ENCODE results near the gene SFSWAP.
"Not testable (repeated sequence)": the region's sequence is repeated elsewhere in the genome, so short reads cannot be mapped to it uniquely, and the experiment has no call there.

Gene SFSWAP

DNA sequence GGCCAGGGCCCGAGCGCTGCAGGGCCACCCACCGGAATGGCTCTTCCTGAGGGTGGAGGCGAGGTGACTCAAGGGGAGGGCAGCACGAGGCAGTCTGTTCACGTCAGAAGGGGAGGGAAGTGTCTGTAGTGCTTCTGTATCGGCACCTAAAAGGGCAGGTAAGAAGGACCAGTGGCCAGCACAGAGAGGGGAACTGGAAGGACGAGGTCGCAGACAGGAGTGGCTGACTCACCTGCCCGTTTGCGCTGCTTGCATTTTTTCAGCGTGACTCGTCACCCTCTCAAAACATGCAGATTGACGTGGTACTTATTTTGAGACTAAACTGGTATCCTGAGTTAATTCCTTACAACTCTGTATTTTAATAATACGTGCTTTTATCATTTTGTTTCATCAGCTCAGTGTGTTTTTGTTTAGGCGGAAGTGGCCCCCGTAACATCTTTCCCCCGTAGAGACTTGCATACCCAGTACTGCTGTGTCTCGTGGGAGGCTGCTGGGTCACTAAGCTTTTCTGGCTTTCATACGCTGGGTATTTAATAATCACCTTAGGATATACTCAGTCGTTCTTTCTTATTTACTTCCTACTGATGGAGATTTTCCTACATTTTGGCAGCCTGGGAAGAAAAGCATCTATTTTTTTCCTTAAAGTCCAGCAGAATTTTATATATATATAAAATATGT lies 26.4 kb downstream of the SFSWAP start:
- DNase-seq = no peak

DNA sequence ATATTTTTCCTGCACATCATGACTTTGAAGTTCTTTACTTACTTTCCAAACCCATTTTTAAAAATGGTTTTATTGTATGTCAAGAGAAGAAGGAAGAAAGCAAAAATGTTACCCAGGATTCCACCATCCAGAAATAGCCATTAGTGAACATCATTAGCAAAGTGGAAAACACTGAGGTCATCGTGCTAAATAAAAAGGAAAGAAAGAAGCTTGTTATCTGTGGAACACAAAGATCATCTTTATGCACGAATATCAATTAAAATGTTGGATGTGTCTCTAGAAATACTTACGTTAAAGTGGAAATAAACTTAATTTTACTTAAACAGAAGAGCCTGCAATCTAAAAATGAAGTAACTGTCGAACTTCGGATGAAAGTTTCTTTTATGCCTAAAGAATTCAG lies 27.3 kb downstream of the SFSWAP start:
- no peak for DNase-seq

DNA sequence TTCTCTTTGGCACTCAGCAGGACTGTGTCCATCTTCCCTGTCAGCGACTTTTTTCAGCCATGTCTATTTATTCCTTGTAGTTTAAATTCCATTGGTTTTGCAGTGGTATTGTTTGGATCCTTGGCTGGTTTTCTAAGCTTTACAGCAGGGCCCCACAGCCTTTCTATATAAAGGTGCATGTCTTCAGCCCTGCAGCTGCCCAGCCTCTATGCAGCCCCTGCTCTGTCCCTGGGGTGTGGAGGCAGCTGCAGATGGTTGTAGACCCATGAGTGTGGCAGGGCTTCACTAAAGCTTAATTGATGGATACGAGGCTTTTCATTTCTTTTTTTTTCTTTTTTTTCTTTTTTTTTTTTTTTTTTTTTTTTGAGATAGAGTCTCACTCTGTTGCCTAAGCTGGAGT lies 29.7 kb downstream of the SFSWAP start:
- DNase-seq = no peak

DNA sequence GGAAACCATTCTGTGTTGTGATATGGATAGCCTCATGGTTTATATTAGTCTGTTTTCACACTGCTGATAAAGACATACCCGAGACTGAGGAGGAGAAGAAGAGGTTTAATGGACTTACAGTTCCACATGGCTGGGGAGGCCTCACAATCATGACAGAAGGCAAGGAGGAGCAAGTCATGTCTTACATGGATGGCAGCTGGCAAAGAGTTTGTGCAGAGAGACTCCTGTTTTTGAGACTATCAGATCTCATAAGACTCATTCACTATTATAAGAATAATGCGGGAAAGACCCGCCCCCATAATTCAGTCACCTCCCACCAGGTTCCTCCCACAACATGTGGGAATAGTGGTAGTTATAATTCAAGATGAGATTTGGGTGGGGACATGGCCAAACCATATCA lies 31.9 kb downstream of the SFSWAP start:
- not testable (repeated sequence) for DNase-seq

DNA sequence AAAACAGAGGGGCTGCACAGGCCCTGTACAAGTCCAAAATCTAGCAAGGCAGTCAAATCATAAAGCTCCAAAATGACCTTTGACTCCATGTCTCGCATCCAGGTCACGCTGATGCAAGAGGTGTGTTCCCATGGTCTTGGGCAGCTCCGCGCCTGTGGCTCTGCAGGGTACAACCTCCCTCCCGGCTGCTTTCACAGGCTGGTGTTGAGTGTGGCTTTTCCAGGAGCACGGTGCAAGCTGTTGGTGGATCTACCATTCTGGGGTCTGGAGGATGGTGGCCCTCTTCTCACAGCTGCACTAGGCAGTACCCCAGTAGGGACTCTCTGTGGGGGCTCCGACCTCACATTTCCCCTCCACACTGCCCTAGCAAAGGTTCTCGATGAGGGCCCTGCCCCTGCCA lies 32.5 kb downstream of the SFSWAP start:
- DNase-seq = not testable (repeated sequence)

DNA sequence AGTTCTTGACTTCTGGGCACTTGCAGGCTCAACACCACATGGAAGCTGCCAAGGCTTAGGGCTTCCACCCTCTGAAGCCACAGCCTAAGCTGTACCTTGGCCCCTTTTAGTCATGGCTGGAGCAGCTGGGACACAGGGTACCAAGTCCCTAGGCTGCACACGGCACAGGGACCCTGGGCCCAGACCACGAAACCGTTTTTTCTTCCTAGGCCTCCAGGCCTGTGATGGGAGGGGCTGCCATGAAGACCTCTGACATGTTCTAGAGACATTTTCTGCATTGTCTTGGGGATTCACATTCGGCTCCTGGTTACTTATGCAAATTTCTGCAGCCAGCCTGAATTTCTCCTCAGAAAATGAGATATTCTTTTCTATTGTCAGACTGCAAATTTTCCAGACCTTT lies 33.0 kb downstream of the SFSWAP start:
- not testable (repeated sequence) for DNase-seq

DNA sequence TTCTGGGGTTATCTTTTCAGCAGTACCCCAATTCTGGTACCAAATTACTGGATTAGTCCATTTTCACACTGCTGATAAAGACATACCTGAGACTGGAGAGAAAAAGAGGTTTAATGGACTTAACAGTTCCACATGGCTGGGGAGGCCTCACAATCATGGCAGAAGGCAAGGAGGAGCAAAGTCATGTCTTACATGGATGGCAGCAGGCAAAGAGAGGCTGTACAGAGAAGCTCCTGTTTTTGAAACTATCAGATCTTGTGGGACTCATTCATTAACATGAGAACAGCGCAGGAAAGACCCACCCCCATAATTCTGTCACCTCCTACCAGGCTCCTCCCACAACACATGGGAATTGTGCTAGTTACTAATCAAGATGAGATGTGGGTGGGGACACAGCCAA lies 33.8 kb downstream of the SFSWAP start:
- DNase-seq = not testable (repeated sequence)

DNA sequence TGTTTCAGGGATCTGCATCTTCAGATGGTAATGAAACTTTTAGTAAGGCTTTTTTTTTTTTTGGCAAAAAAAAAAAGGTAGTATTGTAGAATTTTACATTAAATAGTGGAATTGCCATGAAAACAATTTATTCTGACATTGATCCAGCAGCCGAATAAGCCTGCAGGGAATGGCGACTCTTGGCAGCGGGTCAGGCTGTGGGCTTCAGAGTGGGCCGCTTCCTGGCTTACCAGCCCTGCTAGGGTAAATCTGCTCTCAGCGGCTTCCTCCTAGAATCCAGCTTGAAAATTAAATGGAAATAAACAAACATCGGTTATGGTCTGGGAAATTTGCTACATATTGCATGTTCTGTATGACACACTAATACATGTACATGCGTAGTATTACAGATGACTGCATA lies 34.8 kb downstream of the SFSWAP start:
- DNase-seq = no peak

DNA sequence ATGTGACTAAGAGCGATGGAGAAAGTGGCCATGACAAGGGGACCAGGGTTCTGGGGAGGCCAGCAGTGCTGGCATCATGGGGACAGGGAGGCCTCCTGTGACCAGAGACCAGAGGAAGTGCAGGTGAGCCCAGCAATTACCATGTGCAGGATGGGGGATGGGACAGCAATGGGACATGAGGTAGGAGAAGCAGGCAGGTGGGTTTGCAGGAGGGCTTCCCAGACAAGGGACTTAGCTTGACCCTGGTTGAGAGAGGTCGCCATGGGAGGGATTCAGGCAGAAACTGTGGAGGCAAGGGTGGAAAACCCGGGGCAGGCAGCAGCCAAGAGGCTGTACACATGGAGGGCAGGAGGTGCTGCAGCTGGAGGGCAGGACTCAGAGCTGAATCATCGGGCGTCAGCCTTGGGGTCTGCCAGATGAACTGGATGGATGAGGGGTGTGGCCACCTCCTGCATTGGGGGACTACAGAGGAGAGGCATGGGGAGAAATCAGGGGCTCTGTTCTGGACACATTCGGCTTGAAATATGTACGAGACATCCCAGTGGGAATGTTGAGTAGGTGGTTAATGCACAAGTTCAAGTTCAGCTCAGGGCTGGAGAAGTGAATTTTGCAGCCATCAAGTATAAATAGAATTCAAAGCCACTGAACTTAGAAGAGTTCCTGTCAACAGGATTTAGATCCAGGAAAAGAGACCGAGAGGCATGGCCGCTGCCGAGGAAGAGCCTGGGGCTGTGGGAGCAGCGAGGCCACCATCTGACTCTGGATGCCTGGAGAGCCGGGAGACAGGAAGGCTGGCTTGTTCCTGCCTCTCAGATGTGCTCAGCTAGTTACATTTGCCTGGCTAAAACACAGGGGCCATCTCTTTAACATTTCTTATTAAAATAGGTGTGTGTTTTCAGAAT lies 36.6 kb downstream of the SFSWAP start:
- DNase-seq = no peak

DNA sequence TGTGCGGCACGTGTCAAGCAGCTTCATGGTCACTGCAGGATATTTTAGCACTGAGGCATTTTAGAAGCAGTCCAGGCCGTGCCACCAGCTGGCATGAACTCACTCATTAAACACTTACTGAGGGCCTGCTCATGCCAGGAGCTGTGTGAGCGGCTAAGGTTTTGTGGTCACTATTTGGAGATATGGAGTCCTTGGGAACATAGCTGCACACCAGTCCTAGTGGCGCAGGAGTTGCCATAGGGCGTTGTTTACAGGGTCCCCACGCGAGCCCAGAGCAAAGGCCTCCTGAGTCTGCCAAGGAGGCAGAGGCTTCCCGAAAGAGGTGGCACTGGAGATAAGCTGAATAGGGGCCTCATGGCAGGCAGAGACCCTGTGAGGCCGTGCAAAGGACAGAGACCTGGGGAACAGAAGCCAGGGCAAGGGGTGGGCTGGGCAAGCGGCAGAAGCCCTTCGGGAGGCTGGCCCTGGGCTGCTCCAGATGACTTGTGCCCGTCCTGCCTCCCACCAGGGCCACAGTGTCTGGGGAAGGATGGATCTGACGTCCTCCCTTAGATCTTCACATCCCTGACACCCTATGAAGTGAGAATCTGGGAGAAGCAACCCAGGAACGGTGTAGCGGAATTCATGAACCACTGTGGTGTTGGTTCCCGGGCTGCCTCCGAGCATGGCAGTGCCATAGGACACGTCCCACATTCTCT lies 38.9 kb downstream of the SFSWAP start:
- DNase-seq = no peak

DNA sequence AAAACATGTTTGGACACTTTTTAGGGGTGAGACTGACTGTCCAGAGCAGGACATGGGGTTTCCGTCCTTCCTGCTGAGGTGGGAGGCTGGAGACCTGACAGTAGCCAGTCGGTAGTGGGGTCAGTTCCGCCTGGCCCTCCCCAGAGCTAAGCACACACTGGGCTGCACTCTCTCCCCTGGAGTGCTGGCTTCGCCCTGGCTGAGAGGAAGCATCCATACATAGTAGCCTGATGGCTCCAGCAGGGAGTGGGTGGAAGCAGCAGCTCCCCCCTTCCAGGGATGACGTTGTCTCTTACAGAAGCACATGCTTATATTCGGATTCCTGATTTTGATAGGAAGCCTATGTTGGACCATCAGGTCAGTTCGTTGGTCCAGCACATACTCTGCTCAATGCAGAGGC lies 40.4 kb downstream of the SFSWAP start:
- no peak for DNase-seq

DNA sequence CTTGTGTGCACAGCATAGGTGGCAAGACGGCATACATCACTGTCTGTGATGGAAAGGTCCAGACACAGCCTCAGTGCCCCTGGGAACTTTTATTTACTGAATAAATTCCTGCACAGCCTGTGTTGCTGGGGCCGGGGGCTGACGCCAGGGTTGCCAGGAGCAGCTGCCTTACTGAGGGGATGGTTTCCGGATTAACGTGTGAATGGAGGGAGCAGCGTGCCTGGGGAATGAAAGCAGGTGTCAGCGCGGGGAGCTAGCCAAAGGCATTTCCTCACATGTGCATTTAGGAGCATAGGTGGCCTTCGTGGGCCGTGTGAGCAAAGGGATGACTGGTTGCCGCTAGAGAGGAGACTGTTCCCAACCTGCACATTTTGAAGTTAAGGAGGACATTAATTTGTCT lies 41.6 kb downstream of the SFSWAP start:
- DNase-seq = no peak

DNA sequence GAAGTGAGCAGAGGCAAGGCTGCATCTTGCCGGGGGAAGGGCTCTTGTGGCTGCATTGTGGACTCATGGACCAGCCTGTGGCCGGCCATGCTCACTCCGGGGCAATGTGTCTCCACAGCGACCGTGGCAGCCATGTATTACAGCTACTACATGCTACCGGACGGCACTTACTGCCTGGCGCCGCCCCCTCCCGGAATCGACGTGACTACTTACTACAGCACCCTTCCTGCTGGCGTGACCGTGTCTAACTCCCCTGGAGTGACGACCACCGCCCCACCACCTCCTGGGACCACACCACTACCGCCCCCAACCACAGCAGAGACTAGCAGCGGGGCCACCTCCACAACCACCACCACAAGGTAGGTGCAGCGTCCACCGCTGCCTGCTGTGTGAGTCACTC lies 42.1 kb downstream of the SFSWAP start:
- DNase-seq = no peak

DNA sequence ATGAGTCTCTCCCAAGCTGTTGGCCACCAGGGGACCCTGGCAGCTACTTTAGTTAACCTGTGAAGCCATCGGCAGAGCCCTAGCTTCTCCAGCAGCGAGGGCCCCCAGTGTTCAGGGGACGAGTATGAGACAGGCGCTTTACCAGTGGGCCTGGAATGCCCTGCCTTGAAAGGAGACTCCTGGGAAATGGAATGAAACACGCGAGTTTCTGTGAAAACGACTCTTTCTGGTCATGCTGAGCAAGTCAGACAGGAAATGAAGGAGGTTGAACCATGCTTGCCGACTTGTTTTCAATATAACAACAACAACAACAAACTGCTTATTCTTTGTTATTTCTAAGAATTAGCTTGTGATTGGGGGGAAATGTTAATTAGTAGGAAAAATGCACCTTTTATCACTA lies 42.9 kb downstream of the SFSWAP start:
- DNase-seq = no peak

DNA sequence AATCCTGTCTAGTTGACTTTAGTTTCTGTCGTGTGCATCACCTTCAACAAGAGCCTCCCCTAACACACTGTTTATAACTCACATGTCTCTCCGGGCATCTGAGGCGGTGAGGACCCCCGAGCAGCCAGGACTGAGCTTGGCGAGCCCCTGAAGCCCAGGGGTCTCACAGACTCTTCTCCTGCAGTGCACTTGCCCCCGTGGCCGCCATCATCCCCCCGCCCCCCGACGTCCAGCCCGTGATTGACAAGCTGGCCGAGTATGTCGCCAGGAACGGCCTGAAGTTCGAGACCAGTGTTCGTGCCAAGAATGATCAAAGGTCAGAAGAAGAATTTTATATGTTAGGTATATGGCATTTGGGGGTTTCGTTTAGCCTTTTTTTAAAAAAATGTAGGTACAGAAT lies 43.3 kb downstream of the SFSWAP start:
- no peak for DNase-seq

DNA sequence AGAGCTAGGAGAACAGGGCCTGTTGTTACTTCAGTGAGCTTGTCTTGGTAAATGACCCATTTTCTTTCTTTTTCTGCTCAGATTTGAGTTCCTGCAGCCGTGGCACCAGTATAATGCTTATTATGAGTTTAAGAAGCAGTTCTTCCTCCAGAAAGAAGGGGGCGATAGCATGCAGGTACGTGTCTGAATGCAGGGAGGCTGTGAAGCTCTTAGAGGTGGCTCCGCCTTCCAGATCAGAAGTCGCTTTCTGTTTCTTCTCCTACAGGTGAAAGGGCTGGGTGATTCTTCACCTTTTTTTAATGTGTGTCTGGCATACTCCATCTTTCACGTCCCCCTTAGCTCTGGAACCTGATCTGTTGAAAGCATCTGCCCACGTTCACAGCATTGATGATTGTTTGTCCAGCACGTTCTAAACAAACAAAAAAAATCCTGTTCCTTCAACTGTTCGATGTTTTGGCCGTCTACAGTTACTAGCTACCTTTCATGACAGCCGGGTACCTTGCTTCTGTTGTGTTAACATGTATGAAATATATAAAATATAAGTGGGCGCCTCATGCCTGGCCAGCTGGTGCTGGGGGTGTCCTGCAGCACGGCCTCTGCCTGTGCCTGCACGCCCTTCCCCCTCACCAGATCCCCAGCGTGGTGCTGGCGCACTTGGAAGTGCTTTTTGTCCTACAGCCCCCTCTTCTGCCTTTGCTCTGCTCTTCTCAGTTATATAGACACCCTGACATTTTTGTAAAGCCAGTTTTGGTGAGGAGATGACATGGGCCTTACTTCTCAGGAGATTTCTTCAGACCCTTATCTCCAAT lies 44.6 kb downstream of the SFSWAP start:
- DNase-seq = no peak

DNA sequence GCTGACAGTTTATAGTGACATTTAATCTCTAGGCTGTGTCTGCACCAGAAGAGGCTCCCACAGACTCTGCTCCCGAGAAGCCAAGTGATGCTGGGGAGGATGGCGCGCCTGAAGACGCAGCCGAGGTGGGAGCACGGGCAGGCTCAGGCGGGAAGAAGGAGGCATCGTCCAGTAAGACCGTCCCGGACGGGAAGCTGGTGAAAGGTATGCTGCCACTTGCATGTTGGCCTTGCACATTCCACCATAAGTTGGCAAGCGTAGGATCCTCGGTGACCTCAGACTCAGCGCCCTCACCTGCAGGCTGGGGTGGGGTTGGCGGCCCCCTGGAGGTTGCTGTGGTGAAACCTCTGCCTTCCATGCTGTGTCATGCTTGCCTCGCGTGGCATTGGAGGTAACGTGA lies 45.6 kb downstream of the SFSWAP start:
- no peak for DNase-seq

DNA sequence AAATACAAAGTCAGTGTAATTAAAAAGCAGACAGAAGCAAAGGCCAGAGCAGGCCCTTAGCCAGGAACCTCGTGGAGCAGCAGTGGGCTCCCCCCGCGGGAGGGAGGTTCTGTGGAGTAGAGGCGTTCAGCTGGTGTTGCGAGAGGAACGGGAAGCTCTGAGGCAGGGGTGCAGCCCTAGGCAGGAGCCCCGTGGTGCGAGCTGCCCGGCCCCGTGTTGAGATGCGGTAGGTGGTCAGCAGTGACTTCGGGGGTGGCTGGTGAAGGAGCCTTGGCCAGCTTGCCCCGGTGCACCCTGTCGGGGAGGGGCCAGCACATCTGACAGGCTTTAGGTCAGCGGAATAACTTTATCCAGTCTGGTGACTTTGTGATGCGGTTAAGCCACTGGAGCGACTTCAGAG lies 46.2 kb downstream of the SFSWAP start:
- DNase-seq = no peak

DNA sequence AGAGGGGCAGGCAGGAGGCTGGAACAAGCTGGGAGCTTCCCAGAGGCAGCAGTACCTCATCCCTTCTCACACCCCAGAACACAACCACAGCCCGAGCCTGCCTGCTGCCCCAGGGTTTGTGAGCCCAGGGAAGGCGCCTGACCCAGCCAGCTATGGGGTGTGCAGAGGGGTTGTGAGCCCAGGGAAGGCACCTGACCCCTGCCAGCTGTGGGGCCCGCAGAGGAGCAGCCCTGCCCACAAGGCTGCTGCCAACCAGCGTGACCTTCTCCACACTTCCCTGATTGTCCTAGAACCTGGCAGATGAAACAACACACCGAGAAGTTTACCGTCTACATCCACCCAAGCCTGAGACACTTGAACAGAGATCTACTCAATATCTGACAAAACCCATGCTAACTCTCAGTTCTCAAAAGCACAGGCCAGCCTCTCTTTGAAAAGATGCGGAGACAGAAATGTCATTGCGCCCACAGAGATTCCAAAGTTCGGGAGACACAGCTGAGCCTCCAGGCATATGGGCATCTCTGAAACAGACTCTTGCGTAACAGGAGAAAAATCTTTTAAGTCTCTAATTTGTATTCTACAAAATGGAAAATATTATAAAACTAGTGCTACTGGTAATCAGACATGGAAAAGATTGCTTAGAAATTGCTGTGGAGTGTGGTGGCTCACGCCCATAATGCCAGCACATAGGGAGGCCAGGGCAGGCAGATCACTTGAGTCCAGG lies 47.3 kb downstream of the SFSWAP start:
- DNase-seq = no peak

DNA sequence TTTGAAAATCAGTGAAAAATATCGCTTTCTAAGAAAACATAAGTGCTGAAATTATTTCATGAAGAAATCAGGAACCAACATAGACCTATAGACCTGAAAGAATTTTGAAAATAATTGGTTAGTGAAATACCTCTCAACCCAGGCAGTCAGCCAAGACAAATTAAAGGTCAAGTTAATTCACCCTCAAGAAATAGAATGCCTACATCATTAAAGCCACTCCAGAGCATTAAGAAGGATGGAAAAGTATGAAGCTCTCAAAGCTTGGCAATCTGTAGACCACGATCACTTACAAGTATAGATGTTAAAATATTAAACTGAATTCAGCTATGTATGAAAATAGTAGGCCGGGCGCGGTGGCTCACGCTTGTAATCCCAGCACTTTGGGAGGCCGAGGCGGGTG lies 48.3 kb downstream of the SFSWAP start:
- DNase-seq = no peak

DNA sequence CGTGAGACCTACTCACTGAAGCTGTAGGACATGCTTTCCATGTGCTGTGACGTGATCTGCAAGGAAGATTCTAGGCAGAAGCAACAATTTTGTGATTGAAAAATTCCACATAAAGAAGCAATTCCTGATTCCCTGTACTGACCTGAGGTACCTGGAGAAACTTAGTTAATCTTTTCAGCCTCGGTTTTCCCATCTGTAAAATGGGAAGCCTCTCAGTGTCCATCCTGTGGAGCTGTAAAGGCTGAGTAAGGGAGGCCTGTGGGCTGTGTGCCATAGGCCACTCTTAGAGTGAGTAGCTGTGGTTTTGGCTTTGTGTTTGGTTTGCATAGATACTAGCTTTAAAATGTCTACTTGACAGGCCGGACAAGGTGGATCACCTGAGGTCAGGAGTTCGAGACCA lies 50.7 kb downstream of the SFSWAP start:
- no peak for DNase-seq

DNA sequence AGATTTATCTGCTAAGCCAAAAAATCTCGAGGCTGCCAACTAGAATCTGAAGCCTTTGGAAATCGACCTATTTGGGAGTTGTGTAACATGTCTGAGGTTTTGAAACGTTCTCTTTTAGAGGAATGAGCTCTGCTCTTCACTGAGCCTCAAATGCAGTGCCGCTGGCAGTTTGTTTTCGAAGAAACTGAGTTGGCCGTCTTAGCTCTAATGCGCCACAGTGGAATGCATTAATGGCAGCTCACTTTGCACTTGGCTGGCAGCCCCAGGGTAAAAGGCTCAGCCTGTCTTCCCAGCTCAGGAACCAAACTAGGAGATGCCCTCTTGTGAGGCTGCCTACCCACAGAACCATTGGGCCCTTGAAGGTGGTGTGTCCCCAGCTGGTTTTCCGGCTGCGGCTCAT lies 53.8 kb downstream of the SFSWAP start:
- no peak for DNase-seq
